GM23338 (cell line): ENCODE data around the gene ABL2. TPM values are rescaled to one million over a fixed set of nuclear protein-coding genes. Genes with fewer than 3 reads are reported as not detected.
A peak's percentile ranks its signal among the peaks of the same experiment; 100 is the strongest.

Experiments used
- ATAC-seq: fragments of 200-7000 bp; cut with Tn5 transposase; 3 replicates; pipeline ENCODE4 v1.9.1; 2020
- DNase-seq: peaks from one replicate; pipeline ENCODE4 v3.0.0-alpha.2; 2015; ENCODE audit warnings: low spot score
- H2AFZ ChIP-seq: fragments of 200-600 bp; sonication (generic); 2 replicates; pipeline ENCODE4 v1.8.0; 2016; ENCODE audit warnings: antibody characterized with exemption, mild to moderate bottlenecking, moderate library complexity
- H3F3A ChIP-seq: fragments of 200-600 bp; sonication (generic); replicated peaks from 2 replicates; pipeline ENCODE4 v1.8.0; 2017; ENCODE audit warnings: antibody characterized with exemption, mixed run types, low read depth
- H3K27ac ChIP-seq: fragments of 200-600 bp; sonication (generic); 2 replicates; pipeline ENCODE4 v1.6.1; 2016; ENCODE audit warnings: low read depth
- H3K27me3 ChIP-seq: fragments of 200-600 bp; sonication (generic); 2 replicates; pipeline ENCODE4 v1.8.0; 2016; ENCODE audit warnings: mild to moderate bottlenecking, mixed run types, moderate library complexity; ENCODE audit not compliant: insufficient read depth
- H3K36me3 ChIP-seq: fragments of 200-600 bp; sonication (generic); 2 replicates; pipeline ENCODE4 v1.8.0; 2016; ENCODE audit warnings: mild to moderate bottlenecking; ENCODE audit not compliant: insufficient read depth
- H3K4me1 ChIP-seq: fragments of 200-600 bp; sonication (generic); 2 replicates; pipeline ENCODE4 v1.8.0; 2016; ENCODE audit warnings: mild to moderate bottlenecking, moderate library complexity; ENCODE audit not compliant: insufficient read depth
- H3K4me2 ChIP-seq: fragments of 200-600 bp; sonication (generic); 2 replicates; pipeline ENCODE4 v1.7.1; 2017; ENCODE audit warnings: mixed run types
- H3K4me3 ChIP-seq: fragments of 200-600 bp; sonication (generic); 2 replicates; pipeline ENCODE4 v1.6.1; 2016; ENCODE audit warnings: mixed run types
- H3K79me2 ChIP-seq: fragments of 200-600 bp; sonication (generic); replicated peaks from 2 replicates; pipeline ENCODE4 v1.8.0; 2017; ENCODE audit warnings: mild to moderate bottlenecking; ENCODE audit not compliant: insufficient read depth
- H3K9me2 ChIP-seq: fragments of 200-600 bp; sonication (generic); 2 replicates; pipeline ENCODE4 v1.8.0; 2017; ENCODE audit not compliant: insufficient read depth
- H4K20me1 ChIP-seq: fragments of 200-600 bp; sonication (generic); replicated peaks from 2 replicates; pipeline ENCODE4 v1.8.0; 2017; ENCODE audit warnings: mild to moderate bottlenecking; ENCODE audit not compliant: insufficient read depth
- H3K27ac Mint-ChIP-seq: 2 replicates; pipeline ENCODE4 v1.8.0; 2020; ENCODE audit warnings: inconsistent platforms, mild to moderate bottlenecking, moderate library complexity, mixed read lengths
- H3K27me3 Mint-ChIP-seq: 3 replicates; pipeline ENCODE4 v1.8.0; 2022; ENCODE audit warnings: low read depth, mild to moderate bottlenecking, moderate library complexity, mixed read lengths, inconsistent platforms; ENCODE audit not compliant: insufficient read depth, poor library complexity
- H3K36me3 Mint-ChIP-seq: 3 replicates; pipeline ENCODE4 v1.8.0; 2021; ENCODE audit warnings: low read depth, mild to moderate bottlenecking, inconsistent platforms, moderate library complexity, mixed read lengths
- H3K4me1 Mint-ChIP-seq: 3 replicates; pipeline ENCODE4 v1.8.0; 2020; ENCODE audit warnings: mild to moderate bottlenecking, inconsistent platforms, mixed read lengths
- H3K4me3 Mint-ChIP-seq: 3 replicates; pipeline ENCODE4 v1.8.0; 2021; ENCODE audit warnings: moderate library complexity, mild to moderate bottlenecking, inconsistent platforms, mixed read lengths
- H3K9me3 Mint-ChIP-seq: 3 replicates; pipeline ENCODE4 v1.8.0; 2020; ENCODE audit warnings: moderate library complexity, mild to moderate bottlenecking, inconsistent platforms, mixed read lengths
- CREB1 ChIP-seq: fragments of 250-450 bp; sonication (Bioruptor Pico); IDR thresholded peaks from 2 replicates; pipeline ENCODE4 v1.5.0; 2020; ENCODE audit warnings: low read depth, mild to moderate bottlenecking, moderate library complexity
- EZH2 ChIP-seq: fragments of 200-600 bp; sonication (generic); IDR thresholded peaks from one replicate; pipeline ENCODE4 v1.8.0; 2017; ENCODE audit warnings: antibody characterized with exemption, mild to moderate bottlenecking, low read depth; ENCODE audit not compliant: unreplicated experiment
- EZH2phosphoT487 ChIP-seq: fragments of 200-600 bp; sonication (generic); IDR thresholded peaks from one replicate; pipeline ENCODE4 v1.8.1; 2018; ENCODE audit warnings: antibody characterized with exemption; ENCODE audit not compliant: unreplicated experiment
- JUNB ChIP-seq: IDR thresholded peaks from one replicate; pipeline ENCODE4 v1.6.1; 2016; ENCODE audit warnings: antibody characterized with exemption; ENCODE audit not compliant: unreplicated experiment
- NANOG ChIP-seq: IDR thresholded peaks from 2 replicates; pipeline ENCODE4 v1.6.1; 2016; ENCODE audit warnings: antibody characterized with exemption, borderline replicate concordance
- POLR2AphosphoS5 ChIP-seq: IDR thresholded peaks from 2 replicates; pipeline ENCODE4 v1.6.1; 2016; ENCODE audit warnings: antibody characterized with exemption, low read depth
- STAT1 ChIP-seq: IDR thresholded peaks from one replicate; pipeline ENCODE4 v1.6.1; 2016; ENCODE audit warnings: antibody characterized with exemption; ENCODE audit not compliant: unreplicated experiment
- ZNF114 ChIP-seq: fragments of 250-450 bp; sonication (Bioruptor Pico); IDR thresholded peaks from 2 replicates; pipeline ENCODE4 v1.5.0; 2020; ENCODE audit warnings: mild to moderate bottlenecking, moderate library complexity
- ZNF331 ChIP-seq: fragments of 250-450 bp; sonication (Bioruptor Pico); IDR thresholded peaks from 2 replicates; pipeline ENCODE4 v1.5.0; 2020; ENCODE audit warnings: low read depth, mild to moderate bottlenecking, moderate library complexity
- polyA plus RNA-seq: library from polyadenylated mRNA; unstranded; fragments of >200 nt; fragmentation: Nextera tagmentation; extraction: Ambion mirVana; gene quantifications from 2 replicates; pipeline ENCODE4 v1.2.1, GENCODE V29; 2016
- total RNA-seq: library from RNA; depleted of rRNA; stranded (reverse); fragments of >200 nt; shearing (Covaris generic); gene quantifications from 2 replicates; pipeline ENCODE4 v1.2.3, GENCODE V29; 2014
- TF ChIP-seq, protein P1 (sequence below): fragments of 250-450 bp; sonication (Bioruptor Pico); IDR thresholded peaks from 2 replicates; pipeline ENCODE4 v1.5.0; 2020; ENCODE audit warnings: mild to moderate bottlenecking, moderate library complexity
- TF ChIP-seq, protein P2 (sequence below): IDR thresholded peaks from 2 replicates; pipeline ENCODE4 v1.6.1; 2016; ENCODE audit warnings: antibody characterized with exemption
- TF ChIP-seq, protein P3 (sequence below): IDR thresholded peaks from one replicate; pipeline ENCODE4 v1.6.1; 2018; ENCODE audit warnings: antibody characterized with exemption; ENCODE audit not compliant: unreplicated experiment

ABL2 gene
- total and polyA plus RNA-seq, 2 experiments from 2014 or later: 5.8 to 22.7 TPM

DNA sequence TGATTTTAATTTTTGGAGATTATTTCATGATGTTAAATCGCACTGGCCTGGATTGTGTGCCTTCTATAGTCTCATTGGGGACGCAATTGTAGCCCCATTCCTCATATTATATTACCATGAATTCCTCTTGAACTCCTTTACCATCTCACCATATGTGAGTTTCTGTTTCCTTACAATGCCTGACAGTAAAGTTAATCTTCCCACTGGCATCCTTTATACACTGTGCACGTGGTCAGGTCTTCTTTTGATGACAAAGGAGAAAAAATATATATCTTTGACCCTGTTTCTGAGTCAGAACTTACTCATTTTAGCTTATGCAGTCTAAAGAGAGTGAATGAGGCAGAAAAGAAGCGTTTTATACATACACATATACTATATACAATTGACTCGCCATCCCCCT, 774 bp upstream of the ABL2 start:
- Histone ChIP-seq H3F3A (no peaks in the 10 kb centered on the region), H3K4me1 (peaks cover 9% of the 10 kb centered on the region), H3K4me3 (peak overlapping the region; percentile 77), H4K20me1 (peaks cover 7% of the 10 kb centered on the region), H3K79me2 (peaks cover 36% of the 10 kb centered on the region), H3K27ac (no peak overlapping the region), H3K36me3 (no peaks in the 10 kb centered on the region), H3K9me2 (no peaks in the 10 kb centered on the region), H2AFZ (peak overlapping the region; percentile 90), H3K27me3 (0 out of 2 replicates have a peak, but pooled peaks cover 3% of the 10 kb centered on the region), H3K4me2 (peak overlapping the region; percentile 76)
- Mint-ChIP-seq H3K27me3 (peaks cover 8% of the 10 kb centered on the region), H3K9me3 (no peaks in the 10 kb centered on the region), H3K27ac (no peak overlapping the region), H3K36me3 (peaks cover 3% of the 10 kb centered on the region; the same call in 1 of the 3 replicates), H3K4me1 (peaks cover 16% of the 10 kb centered on the region), H3K4me3 (peak overlapping the region; percentile 90)
- ATAC-seq: no peak
- TF ChIP-seq STAT1 (no peak), EZH2 (no peak)
- no peak for DNase-seq

DNA sequence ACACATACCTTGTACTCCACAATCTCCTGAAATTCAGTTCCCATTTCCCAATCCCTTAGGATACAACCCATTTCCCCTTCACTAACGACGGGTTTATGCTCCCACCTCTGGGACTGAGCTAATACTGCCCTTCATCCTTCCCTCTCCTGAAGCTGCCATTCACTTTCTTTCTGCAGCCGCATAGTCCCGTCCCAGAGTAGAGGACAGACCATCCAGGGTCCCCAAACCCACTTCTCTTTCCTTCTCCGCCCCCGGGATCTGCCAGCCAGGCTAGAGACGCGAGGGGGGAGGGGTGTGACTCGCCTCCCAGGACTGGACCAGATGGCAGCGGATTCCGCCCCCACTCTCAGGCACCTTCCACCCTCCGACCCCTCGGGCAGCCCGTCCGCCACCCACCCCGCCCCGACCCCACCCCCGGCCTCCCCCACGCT, 679 bp downstream of the ABL2 start:
- Histone ChIP-seq H3K79me2 (peaks cover 51% of the 10 kb centered on the region), H3K36me3 (no peaks in the 10 kb centered on the region), H3K4me3 (peak overlapping the region; percentile 77), H3K4me1 (peaks cover 9% of the 10 kb centered on the region), H3K4me2 (peak overlapping the region; percentile 92), H3K27me3 (0 out of 2 replicates have a peak, but pooled peaks cover 3% of the 10 kb centered on the region), H3K27ac (no peak overlapping the region), H2AFZ (no peak overlapping the region), H3F3A (no peaks in the 10 kb centered on the region), H3K9me2 (no peaks in the 10 kb centered on the region), H4K20me1 (peaks cover 13% of the 10 kb centered on the region)
- H3K27me3 Mint-ChIP-seq: peaks cover 8% of the 10 kb centered on the region
- peak; percentile 78 for DNase-seq
- TF ChIP-seq POLR2AphosphoS5: no peak
- TF ChIP-seq CREB1 (CRISPR knock-in tag): no peak
- TF ChIP-seq, protein P1, sequence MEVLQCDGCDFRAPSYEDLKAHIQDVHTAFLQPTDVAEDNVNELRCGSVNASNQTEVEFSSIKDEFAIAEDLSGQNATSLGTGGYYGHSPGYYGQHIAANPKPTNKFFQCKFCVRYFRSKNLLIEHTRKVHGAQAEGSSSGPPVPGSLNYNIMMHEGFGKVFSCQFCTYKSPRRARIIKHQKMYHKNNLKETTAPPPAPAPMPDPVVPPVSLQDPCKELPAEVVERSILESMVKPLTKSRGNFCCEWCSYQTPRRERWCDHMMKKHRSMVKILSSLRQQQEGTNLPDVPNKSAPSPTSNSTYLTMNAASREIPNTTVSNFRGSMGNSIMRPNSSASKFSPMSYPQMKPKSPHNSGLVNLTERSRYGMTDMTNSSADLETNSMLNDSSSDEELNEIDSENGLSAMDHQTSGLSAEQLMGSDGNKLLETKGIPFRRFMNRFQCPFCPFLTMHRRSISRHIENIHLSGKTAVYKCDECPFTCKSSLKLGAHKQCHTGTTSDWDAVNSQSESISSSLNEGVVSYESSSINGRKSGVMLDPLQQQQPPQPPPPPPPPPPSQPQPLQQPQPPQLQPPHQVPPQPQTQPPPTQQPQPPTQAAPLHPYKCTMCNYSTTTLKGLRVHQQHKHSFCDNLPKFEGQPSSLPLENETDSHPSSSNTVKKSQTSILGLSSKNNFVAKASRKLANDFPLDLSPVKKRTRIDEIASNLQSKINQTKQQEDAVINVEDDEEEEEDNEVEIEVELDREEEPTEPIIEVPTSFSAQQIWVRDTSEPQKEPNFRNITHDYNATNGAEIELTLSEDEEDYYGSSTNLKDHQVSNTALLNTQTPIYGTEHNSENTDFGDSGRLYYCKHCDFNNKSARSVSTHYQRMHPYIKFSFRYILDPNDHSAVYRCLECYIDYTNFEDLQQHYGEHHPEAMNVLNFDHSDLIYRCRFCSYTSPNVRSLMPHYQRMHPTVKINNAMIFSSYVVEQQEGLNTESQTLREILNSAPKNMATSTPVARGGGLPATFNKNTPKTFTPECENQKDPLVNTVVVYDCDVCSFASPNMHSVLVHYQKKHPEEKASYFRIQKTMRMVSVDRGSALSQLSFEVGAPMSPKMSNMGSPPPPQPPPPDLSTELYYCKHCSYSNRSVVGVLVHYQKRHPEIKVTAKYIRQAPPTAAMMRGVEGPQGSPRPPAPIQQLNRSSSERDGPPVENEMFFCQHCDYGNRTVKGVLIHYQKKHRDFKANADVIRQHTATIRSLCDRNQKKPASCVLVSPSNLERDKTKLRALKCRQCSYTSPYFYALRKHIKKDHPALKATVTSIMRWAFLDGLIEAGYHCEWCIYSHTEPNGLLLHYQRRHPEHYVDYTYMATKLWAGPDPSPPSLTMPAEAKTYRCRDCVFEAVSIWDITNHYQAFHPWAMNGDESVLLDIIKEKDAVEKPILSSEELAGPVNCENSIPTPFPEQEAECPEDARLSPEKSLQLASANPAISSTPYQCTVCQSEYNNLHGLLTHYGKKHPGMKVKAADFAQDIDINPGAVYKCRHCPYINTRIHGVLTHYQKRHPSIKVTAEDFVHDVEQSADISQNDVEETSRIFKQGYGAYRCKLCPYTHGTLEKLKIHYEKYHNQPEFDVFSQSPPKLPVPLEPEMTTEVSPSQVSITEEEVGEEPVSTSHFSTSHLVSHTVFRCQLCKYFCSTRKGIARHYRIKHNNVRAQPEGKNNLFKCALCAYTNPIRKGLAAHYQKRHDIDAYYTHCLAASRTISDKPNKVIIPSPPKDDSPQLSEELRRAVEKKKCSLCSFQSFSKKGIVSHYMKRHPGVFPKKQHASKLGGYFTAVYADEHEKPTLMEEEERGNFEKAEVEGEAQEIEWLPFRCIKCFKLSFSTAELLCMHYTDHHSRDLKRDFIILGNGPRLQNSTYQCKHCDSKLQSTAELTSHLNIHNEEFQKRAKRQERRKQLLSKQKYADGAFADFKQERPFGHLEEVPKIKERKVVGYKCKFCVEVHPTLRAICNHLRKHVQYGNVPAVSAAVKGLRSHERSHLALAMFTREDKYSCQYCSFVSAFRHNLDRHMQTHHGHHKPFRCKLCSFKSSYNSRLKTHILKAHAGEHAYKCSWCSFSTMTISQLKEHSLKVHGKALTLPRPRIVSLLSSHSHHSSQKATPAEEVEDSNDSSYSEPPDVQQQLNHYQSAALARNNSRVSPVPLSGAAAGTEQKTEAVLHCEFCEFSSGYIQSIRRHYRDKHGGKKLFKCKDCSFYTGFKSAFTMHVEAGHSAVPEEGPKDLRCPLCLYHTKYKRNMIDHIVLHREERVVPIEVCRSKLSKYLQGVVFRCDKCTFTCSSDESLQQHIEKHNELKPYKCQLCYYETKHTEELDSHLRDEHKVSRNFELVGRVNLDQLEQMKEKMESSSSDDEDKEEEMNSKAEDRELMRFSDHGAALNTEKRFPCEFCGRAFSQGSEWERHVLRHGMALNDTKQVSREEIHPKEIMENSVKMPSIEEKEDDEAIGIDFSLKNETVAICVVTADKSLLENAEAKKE (CRISPR knock-in tag): no peak
- TF ChIP-seq EZH2: no peak
- no peak for TF ChIP-seq EZH2phosphoT487
- TF ChIP-seq, protein P2, sequence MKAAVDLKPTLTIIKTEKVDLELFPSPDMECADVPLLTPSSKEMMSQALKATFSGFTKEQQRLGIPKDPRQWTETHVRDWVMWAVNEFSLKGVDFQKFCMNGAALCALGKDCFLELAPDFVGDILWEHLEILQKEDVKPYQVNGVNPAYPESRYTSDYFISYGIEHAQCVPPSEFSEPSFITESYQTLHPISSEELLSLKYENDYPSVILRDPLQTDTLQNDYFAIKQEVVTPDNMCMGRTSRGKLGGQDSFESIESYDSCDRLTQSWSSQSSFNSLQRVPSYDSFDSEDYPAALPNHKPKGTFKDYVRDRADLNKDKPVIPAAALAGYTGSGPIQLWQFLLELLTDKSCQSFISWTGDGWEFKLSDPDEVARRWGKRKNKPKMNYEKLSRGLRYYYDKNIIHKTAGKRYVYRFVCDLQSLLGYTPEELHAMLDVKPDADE: no peak
- TF ChIP-seq ZNF114: no peak
- no peak for TF ChIP-seq ZNF331 (CRISPR knock-in tag)
- no peak for TF ChIP-seq JUNB
- TF ChIP-seq STAT1: no peak
- no peak for TF ChIP-seq NANOG
- TF ChIP-seq, protein P3, sequence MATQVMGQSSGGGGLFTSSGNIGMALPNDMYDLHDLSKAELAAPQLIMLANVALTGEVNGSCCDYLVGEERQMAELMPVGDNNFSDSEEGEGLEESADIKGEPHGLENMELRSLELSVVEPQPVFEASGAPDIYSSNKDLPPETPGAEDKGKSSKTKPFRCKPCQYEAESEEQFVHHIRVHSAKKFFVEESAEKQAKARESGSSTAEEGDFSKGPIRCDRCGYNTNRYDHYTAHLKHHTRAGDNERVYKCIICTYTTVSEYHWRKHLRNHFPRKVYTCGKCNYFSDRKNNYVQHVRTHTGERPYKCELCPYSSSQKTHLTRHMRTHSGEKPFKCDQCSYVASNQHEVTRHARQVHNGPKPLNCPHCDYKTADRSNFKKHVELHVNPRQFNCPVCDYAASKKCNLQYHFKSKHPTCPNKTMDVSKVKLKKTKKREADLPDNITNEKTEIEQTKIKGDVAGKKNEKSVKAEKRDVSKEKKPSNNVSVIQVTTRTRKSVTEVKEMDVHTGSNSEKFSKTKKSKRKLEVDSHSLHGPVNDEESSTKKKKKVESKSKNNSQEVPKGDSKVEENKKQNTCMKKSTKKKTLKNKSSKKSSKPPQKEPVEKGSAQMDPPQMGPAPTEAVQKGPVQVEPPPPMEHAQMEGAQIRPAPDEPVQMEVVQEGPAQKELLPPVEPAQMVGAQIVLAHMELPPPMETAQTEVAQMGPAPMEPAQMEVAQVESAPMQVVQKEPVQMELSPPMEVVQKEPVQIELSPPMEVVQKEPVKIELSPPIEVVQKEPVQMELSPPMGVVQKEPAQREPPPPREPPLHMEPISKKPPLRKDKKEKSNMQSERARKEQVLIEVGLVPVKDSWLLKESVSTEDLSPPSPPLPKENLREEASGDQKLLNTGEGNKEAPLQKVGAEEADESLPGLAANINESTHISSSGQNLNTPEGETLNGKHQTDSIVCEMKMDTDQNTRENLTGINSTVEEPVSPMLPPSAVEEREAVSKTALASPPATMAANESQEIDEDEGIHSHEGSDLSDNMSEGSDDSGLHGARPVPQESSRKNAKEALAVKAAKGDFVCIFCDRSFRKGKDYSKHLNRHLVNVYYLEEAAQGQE: no peak
- peak overlapping the region; percentile 86 for H3K27ac Mint-ChIP-seq
- no peaks in the 10 kb centered on the region for H3K9me3 Mint-ChIP-seq
- peaks cover 3% of the 10 kb centered on the region; the same call in 1 of the 3 replicates for H3K36me3 Mint-ChIP-seq
- peak; percentile 80 for ATAC-seq
- H3K4me1 Mint-ChIP-seq: peaks cover 16% of the 10 kb centered on the region
- peak overlapping the region; percentile 90 for H3K4me3 Mint-ChIP-seq
